HCT116 (cell line): ENCODE results near the gene PKD2L1. TPM values are rescaled to one million over a fixed set of nuclear protein-coding genes. Genes with fewer than 3 reads are reported as not detected.

Experiments used
- ATAC-seq: fragments of 200-7000 bp; cut with Tn5 transposase; 2 replicates; pipeline ENCODE4 v1.9.1; 2020; ENCODE audit warnings: mild to moderate bottlenecking, moderate library complexity
- BruUV-seq: library from RNA; stranded (reverse); fragments of 400-500 nt; replicated peaks from 2 replicates; lab custom pipeline; 2021; lab: Mats Ljungman, UMichigan
- CTCF ChIA-PET: fragments of 300-600 bp; sonication (Branson Sonifier 250); formaldehyde crosslinking; loops from one replicate; lab custom pipeline; 2021; ENCODE audit warnings: antibody characterized with exemption; lab: Charles Lee
- POLR2A ChIA-PET: fragments of 300-600, 350-600 bp; sonication (Branson Sonifier 250); formaldehyde crosslinking; loops from one replicate; lab custom pipeline; 2021; ENCODE audit warnings: antibody characterized with exemption; lab: Charles Lee
- RAD21 ChIA-PET, 2 experiments: fragments of 300-600 bp; sonication (Branson Sonifier 250); formaldehyde crosslinking; loops; one replicate each; lab custom pipeline; 2023; ENCODE audit warnings: low total read pairs in 2 of 2; ENCODE audit not compliant: uncharacterized antibody in 2 of 2, unreplicated experiment in 2 of 2, low non-redundant PET in 1 of 2; lab: Charles Lee
- DNase-seq: peaks from one replicate; pipeline ENCODE4 v3.0.0-alpha.2; 2010; ENCODE audit warnings: low read depth, low spot score
- H2AFZ ChIP-seq: fragments of 200-600 bp; shearing (Covaris generic), sonication (generic); 2 replicates; pipeline ENCODE4 v1.6.1; 2017; ENCODE audit warnings: low read depth, mixed run types, mixed read lengths, antibody characterized with exemption, low read length; ENCODE audit not compliant: poor library complexity, severe bottlenecking
- H3K27ac ChIP-seq: 2 replicates; pipeline ENCODE4 v1.5.1; 2012; ENCODE audit warnings: low read depth, low read length
- H3K27me3 ChIP-seq: fragments of 200-600 bp; sonication (generic); 2 replicates; pipeline ENCODE4 v1.6.1; 2016; ENCODE audit warnings: mixed run types, low read length, mixed read lengths; ENCODE audit not compliant: insufficient read depth
- H3K36me3 ChIP-seq, 2 experiments: fragments of 200-500 bp in 1 of 2; fragments of 200-600 bp in 1 of 2; sonication (Bioruptor generic) in 1 of 2; sonication (generic) in 1 of 2; 2 replicates each; pipeline versions ENCODE4 v1.5.1 to v1.6.1; 2014 to 2016; ENCODE audit warnings: low read length in 2 of 2, inconsistent platforms in 1 of 2, mixed read lengths in 1 of 2, mixed run types in 1 of 2; ENCODE audit not compliant: insufficient read depth in 2 of 2, control insufficient read depth in 1 of 2
- H3K4me1 ChIP-seq, 2 experiments: fragments of 200-600 bp in 1 of 2; sonication (generic) in 1 of 2; 2 replicates each; pipeline versions ENCODE4 v1.5.1 to v1.6.1; 2012 to 2017; ENCODE audit warnings: low read length in 2 of 2, inconsistent platforms in 1 of 2, mild to moderate bottlenecking in 1 of 2, mixed read lengths in 1 of 2, mixed run types in 1 of 2, moderate library complexity in 1 of 2; ENCODE audit not compliant: insufficient read depth in 2 of 2, control insufficient read depth in 1 of 2
- H3K4me2 ChIP-seq: fragments of 200-600 bp; sonication (generic); 2 replicates; pipeline ENCODE4 v1.6.1; 2017; ENCODE audit warnings: mixed run types, low read length, mixed read lengths
- H3K4me3 ChIP-seq, 2 experiments: fragments of 200-600 bp in 1 of 2; sonication (generic) in 1 of 2; replicated peaks in 1 of 2; 2 replicates each; pipeline ENCODE4 v1.5.1; 2011 to 2016; ENCODE audit warnings: low read length in 2 of 2, control low read depth in 1 of 2, low read depth in 1 of 2, mild to moderate bottlenecking in 1 of 2, mixed read lengths in 1 of 2, mixed run types in 1 of 2
- H3K79me2 ChIP-seq: fragments of 200-600 bp; sonication (generic); 2 replicates; pipeline ENCODE4 v1.6.1; 2017; ENCODE audit warnings: mild to moderate bottlenecking, mixed run types, low read length, moderate library complexity, mixed read lengths; ENCODE audit not compliant: insufficient read depth
- H3K9ac ChIP-seq: fragments of 200-600 bp; sonication (generic); 2 replicates; pipeline ENCODE4 v1.6.1; 2016; ENCODE audit warnings: low read length, mixed read lengths
- H3K9me2 ChIP-seq: fragments of 200-600 bp; sonication (generic), shearing (Covaris generic); 2 replicates; pipeline ENCODE4 v1.6.1; 2017; ENCODE audit warnings: mixed run types, mild to moderate bottlenecking, moderate library complexity; ENCODE audit not compliant: insufficient read depth
- H3K9me3 ChIP-seq, 2 experiments: fragments of 200-500 bp in 1 of 2; fragments of 200-600 bp in 1 of 2; sonication (Bioruptor generic) in 1 of 2; sonication (generic) in 1 of 2; 2 replicates each; pipeline ENCODE4 v1.6.1; 2014 to 2017; ENCODE audit warnings: low read length in 2 of 2, mixed read lengths in 2 of 2, inconsistent platforms in 1 of 2, low read depth in 1 of 2, mild to moderate bottlenecking in 1 of 2, mixed run types in 1 of 2, moderate library complexity in 1 of 2; ENCODE audit not compliant: control insufficient read depth in 1 of 2, insufficient read depth in 1 of 2
- H4K20me1 ChIP-seq: fragments of 200-600 bp; sonication (generic), shearing (Covaris generic); 2 replicates; pipeline ENCODE4 v1.6.1; 2017; ENCODE audit warnings: mixed run types, mild to moderate bottlenecking, moderate library complexity; ENCODE audit not compliant: insufficient read depth
- CEBPB ChIP-seq: IDR thresholded peaks from 2 replicates; pipeline ENCODE4 v1.6.1; 2012; ENCODE audit warnings: low read depth
- CTCF ChIP-seq, 3 experiments: fragments of 200-600 bp in 1 of 3; sonication (generic) in 1 of 3; IDR thresholded peaks in 2 of 3; conservative IDR thresholded peaks in 1 of 3; 2 replicates each; pipeline ENCODE4 v1.5.1; 2012 to 2017; ENCODE audit warnings: low read depth in 2 of 3, low read length in 2 of 3, antibody characterized with exemption in 1 of 3, borderline replicate concordance in 1 of 3, control low read depth in 1 of 3, mild to moderate bottlenecking in 1 of 3, mixed read lengths in 1 of 3, mixed run types in 1 of 3, moderate library complexity in 1 of 3; ENCODE audit not compliant: insufficient read depth in 1 of 3
- EGR1 ChIP-seq: IDR thresholded peaks from 2 replicates; pipeline ENCODE4 v1.6.1; 2012; ENCODE audit warnings: low read depth
- JUND ChIP-seq: IDR thresholded peaks from 2 replicates; pipeline ENCODE4 v1.6.1; 2012
- POLR2AphosphoS5 ChIP-seq: IDR thresholded peaks from 2 replicates; pipeline ENCODE4 v1.6.1; 2011; ENCODE audit warnings: mild to moderate bottlenecking, low read depth, low read length, moderate library complexity
- RAD21 ChIP-seq: IDR thresholded peaks from 2 replicates; pipeline ENCODE4 v1.6.1; 2012; ENCODE audit warnings: low read depth, mild to moderate bottlenecking
- REST ChIP-seq: IDR thresholded peaks from 2 replicates; pipeline ENCODE4 v1.6.1; 2012; ENCODE audit warnings: low read depth
- SIN3A ChIP-seq: IDR thresholded peaks from 2 replicates; pipeline ENCODE4 v1.6.1; 2012; ENCODE audit warnings: low read depth
- SP1 ChIP-seq: IDR thresholded peaks from 2 replicates; pipeline ENCODE4 v1.6.1; 2012; ENCODE audit warnings: low read depth
- TCF7L2 ChIP-seq: IDR thresholded peaks from 2 replicates; pipeline ENCODE4 v1.7.0; 2011; ENCODE audit warnings: borderline replicate concordance, inconsistent platforms; ENCODE audit not compliant: insufficient read depth, insufficient read length; ENCODE audit errors: extremely low read depth
- YY1 ChIP-seq: IDR thresholded peaks from 2 replicates; pipeline ENCODE4 v1.6.1; 2011; ENCODE audit warnings: low read length, low read depth, moderate library complexity, mild to moderate bottlenecking; ENCODE audit not compliant: insufficient replicate concordance; ENCODE audit errors: extremely low read depth
- ZFX ChIP-seq: fragments of 450-650 bp; IDR thresholded peaks from 2 replicates; pipeline ENCODE4 v1.6.1; 2017
- ZNF274 ChIP-seq: fragments of 200-500 bp; sonication (Bioruptor generic); IDR thresholded peaks from 2 replicates; pipeline ENCODE4 v1.6.1; 2014; ENCODE audit warnings: mild to moderate bottlenecking, low read depth, low read length, inconsistent platforms
- intact Hi-C: fragments of 100-400 bp; cut with micrococcal nuclease; formaldehyde crosslinking; loops from 2 replicates; pipeline ENCODE4 v1.10.0; 2022
- total RNA-seq: library from RNA; stranded (reverse); gene quantifications from one replicate; pipeline ENCODE4 v1.2.1, GENCODE V29; 2021; ENCODE audit not compliant: unreplicated experiment
- TF ChIP-seq, protein P1 (sequence below): IDR thresholded peaks from 2 replicates; pipeline ENCODE4 v1.6.1; 2012
- TF ChIP-seq, protein P2 (sequence below): IDR thresholded peaks from 2 replicates; pipeline ENCODE4 v1.6.1; 2011; ENCODE audit warnings: mild to moderate bottlenecking, low read length, moderate library complexity; ENCODE audit not compliant: insufficient replicate concordance; ENCODE audit errors: extremely low read depth

PKD2L1 gene
- total RNA-seq, 1 experiment from 2014 or later: 0.17 TPM

GRCh38 chr10:100253041-100253440, 77.0 kb downstream of the PKD2L1 start:
- intact Hi-C loops: no loop called here
- ChIA-PET RAD21 (no interaction called here), CTCF (no interaction called here), POLR2A (no interaction called here)
- Histone ChIP-seq H3K9me3 (no peaks in the 10 kb centered on the region), H3K27me3 (no peaks in the 10 kb centered on the region), H3K9me2 (no peaks in the 10 kb centered on the region), H3K4me1 (no peaks in the 10 kb centered on the region), H3K4me2 (no peak overlapping the region), H3K9ac (no peak overlapping the region), H3K36me3 (peaks cover 36 to 47% of the 10 kb centered on the region in 2 experiments), H2AFZ (no peak overlapping the region), H4K20me1 (no peaks in the 10 kb centered on the region), H3K4me3 (no peak overlapping the region), H3K79me2 (no peaks in the 10 kb centered on the region), H3K27ac (no peak overlapping the region)
- no peak for ATAC-seq
- TF ChIP-seq REST (no peak), POLR2AphosphoS5 (no peak), RAD21 (no peak), EGR1 (no peak), JUND (no peak), CEBPB (no peak), SP1 (no peak), SIN3A (no peak), ZFX (no peak), TCF7L2 (no peak), YY1 (no peak), ZNF274 (no peak), CTCF (IDR thresholded peaks at IDR 0.05 in 2 of 3, conservative IDR thresholded peaks at IDR 0.05 in 1 of 3; ENCODE audit: borderline replicate concordance in 1 of 3, insufficient read depth in 1 of 3, low read depth in 2 of 3, low read length in 2 of 3) (no peak)
- TF ChIP-seq, protein P1, sequence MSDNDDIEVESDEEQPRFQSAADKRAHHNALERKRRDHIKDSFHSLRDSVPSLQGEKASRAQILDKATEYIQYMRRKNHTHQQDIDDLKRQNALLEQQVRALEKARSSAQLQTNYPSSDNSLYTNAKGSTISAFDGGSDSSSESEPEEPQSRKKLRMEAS: no peak
- TF ChIP-seq, protein P2, sequence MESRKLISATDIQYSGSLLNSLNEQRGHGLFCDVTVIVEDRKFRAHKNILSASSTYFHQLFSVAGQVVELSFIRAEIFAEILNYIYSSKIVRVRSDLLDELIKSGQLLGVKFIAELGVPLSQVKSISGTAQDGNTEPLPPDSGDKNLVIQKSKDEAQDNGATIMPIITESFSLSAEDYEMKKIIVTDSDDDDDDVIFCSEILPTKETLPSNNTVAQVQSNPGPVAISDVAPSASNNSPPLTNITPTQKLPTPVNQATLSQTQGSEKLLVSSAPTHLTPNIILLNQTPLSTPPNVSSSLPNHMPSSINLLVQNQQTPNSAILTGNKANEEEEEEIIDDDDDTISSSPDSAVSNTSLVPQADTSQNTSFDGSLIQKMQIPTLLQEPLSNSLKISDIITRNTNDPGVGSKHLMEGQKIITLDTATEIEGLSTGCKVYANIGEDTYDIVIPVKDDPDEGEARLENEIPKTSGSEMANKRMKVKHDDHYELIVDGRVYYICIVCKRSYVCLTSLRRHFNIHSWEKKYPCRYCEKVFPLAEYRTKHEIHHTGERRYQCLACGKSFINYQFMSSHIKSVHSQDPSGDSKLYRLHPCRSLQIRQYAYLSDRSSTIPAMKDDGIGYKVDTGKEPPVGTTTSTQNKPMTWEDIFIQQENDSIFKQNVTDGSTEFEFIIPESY: no peak
- BruUV-seq: no TSS peak
- no peak for DNase-seq
